OCI-M1 (cell line): ENCODE measurements around the gene ZDHHC5.

Experiments used
- DNase-seq: peaks from one replicate; lab custom pipeline; 2025; lab: John Stamatoyannopoulos, UW

Gene ZDHHC5

GRCh38 chr11:57729479-57729878, 61.6 kb downstream of the ZDHHC5 start:
- no peak for DNase-seq

- no peak for DNase-seq
Observed at GRCh38 chr11:57732661-57733060, 64.7 kb downstream of the ZDHHC5 start.

GRCh38 chr11:57735619-57736298, 67.8 kb downstream of the ZDHHC5 start:
- DNase-seq: peak; percentile 95

- peak; percentile 99 for DNase-seq
Observed at GRCh38 chr11:57741132-57742086, 73.5 kb downstream of the ZDHHC5 start, which contains the start of gene SELENOH. Gene SELENOH (plus strand): TSS chr11:57741491. CDS start chr11:57741596, 105 bp downstream.

- no peak for DNase-seq
Observed at GRCh38 chr11:57742087-57742452, 74.2 kb downstream of the ZDHHC5 start.

DNA sequence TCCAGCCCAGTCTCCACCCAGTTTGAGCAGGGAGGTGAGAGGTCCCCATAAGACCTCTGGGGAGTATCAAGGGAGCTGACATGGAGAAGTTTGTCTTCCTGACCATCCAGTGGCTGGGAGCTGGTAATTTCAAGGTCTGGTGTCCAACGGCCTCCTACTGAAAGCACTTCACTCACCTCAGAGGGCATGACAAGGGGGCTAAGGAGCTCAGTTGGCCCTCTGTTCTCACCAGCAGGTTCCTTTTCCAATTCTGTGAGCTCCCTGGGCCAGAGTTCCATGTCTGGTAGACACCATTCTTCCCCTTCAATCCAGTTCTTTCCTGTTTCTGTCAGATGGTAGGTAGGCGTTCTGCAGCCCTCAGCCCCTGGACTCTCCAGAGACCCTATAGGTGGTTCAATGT, 76.4 kb downstream of the ZDHHC5 start:
- DNase-seq: no peak

DNA sequence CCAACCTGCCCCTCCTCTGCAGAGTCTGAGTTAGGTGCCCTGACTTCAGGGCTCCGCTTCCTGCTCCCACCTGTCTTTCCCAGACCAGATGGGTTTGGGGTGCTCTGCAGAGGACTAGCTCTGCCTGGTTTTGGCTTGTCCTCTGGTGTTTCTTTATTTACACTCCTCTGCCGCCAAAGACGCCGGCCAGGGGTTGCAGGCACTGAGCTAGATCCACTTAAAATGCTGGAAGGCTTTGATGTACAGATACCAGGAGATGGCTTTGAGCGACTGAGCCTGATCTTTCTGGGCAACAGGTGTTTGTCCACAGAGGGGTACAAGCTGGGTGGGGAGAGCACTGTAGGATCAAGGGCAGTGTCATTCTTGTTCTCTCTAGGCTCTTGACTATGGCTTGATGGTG, 77.3 kb downstream of the ZDHHC5 start:
- DNase-seq: no peak

DNA sequence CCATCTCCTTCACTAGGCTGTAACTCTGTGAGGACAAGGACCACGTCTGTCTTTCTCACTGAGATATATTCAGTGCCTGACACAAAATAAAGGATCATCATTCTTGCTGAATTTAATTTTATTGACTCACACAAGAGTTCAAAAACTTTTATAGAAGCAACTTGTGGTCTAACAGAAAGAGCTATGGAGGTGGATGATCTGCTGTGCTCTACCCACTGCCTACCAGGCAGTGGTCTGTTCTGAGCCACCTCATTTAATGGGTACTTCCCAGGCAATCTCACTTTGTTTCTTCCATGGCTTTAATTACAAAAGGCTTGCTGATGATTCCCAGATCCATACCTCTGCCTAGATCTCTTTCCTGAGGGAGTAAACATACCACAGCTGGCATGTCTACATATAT, 79.0 kb downstream of the ZDHHC5 start:
- DNase-seq: no peak
